Testis (tissue), 3 donors: ENCODE results near the gene CBARP. TPM values are rescaled to one million over a fixed set of nuclear protein-coding genes. Genes with fewer than 3 reads are reported as not detected.

Source experiments
- DNase-seq: peaks from one replicate; pipeline ENCODE4 v3.0.0-alpha.2; 2019
- H3K27ac ChIP-seq, 2 donors: fragments of 200-600 bp; sonication (generic); one replicate each; pipeline ENCODE4 v1.5.1; 2019
- H3K27me3 ChIP-seq: fragments of 200-600 bp; sonication (generic); one replicate; pipeline ENCODE4 v1.5.1; 2019
- H3K36me3 ChIP-seq: fragments of 200-600 bp; sonication (generic); one replicate; pipeline ENCODE4 v1.5.1; 2017; ENCODE audit warnings: low read depth; ENCODE audit errors: missing control alignments
- H3K4me1 ChIP-seq: fragments of 200-600 bp; sonication (generic); one replicate; pipeline ENCODE4 v1.5.1; 2019
- H3K4me3 ChIP-seq, 2 donors: fragments of 200-600 bp; sonication (generic); one replicate each; pipeline ENCODE4 v1.5.1; 2017 to 2019
- H3K9me3 ChIP-seq: fragments of 200-600 bp; sonication (generic); one replicate; pipeline ENCODE4 v1.5.1; 2017
- CTCF ChIP-seq, 3 experiments: fragments of 450-650 bp in 2 of 3; fragments of 200-600 bp in 1 of 3; sonication (generic) in 1 of 3; IDR thresholded peaks; one replicate each; pipeline ENCODE4 v1.5.1; 2016 to 2019; ENCODE audit warnings: antibody characterized with exemption in 3 of 3, mild to moderate bottlenecking in 2 of 3, moderate library complexity in 1 of 3
- POLR2A ChIP-seq: fragments of 450-650 bp; IDR thresholded peaks from one replicate; pipeline ENCODE4 v1.6.1; 2017; ENCODE audit warnings: antibody characterized with exemption, mild to moderate bottlenecking, moderate library complexity
- WGBS, 2 donors: methylation state at CpG; one replicate each; pipeline ENCODE4 v1.1.5; 2018; 5-methylcytosine and 5-hydroxymethylcytosine counted together
- intact Hi-C: fragments of 100-400 bp; cut with DNase I; formaldehyde crosslinking; loops from one replicate; pipeline ENCODE4 v1.15.1; 2023; ENCODE audit warnings: low total_unique reads
- polyA plus RNA-seq: library from polyadenylated mRNA; stranded (reverse); fragments of 350-450 nt; fragmentation: Illumina TruSeq; extraction: RNeasy Lipid Tissue Mini Kit (QIAGEN cat#74804); gene quantifications from one replicate; pipeline ENCODE4 v1.2.3, GENCODE V29; 2014; ENCODE audit warnings: low read depth, low replicate concordance; ENCODE audit not compliant: insufficient read depth
- total RNA-seq, 2 donors: library from RNA; depleted of rRNA; stranded (reverse); fragments of >200 nt; gene quantifications; one replicate each; pipeline ENCODE4 v1.2.3, GENCODE V29; 2016

The CBARP gene
- total and polyA plus RNA-seq, 3 donors from 2014 or later = 1.5 to 6.6 (median 5.2) TPM

- Histone ChIP-seq H3K9me3 (no peaks in the 10 kb centered on the region), H3K27ac (peak overlapping the region; percentile 29 to 63), H3K36me3 (no peaks in the 10 kb centered on the region), H3K4me3 (peak overlapping the region; percentile 26 to 48), H3K4me1 (peaks cover 17% of the 10 kb centered on the region), H3K27me3 (no peaks in the 10 kb centered on the region)
- no peak for DNase-seq
- TF ChIP-seq CTCF (IDR thresholded peaks at IDR 0.05) (no peak), POLR2A (no peak)
- 74 to 75% methylated on average over 43 to 100 of the region's 100 CpGs for WGBS, 2 donors
- intact Hi-C loops = no loop called here
These were observed 9.4 kb downstream of the CBARP start for GRCh38 chr19:1228161-1228957.

GRCh38 chr19:1227304-1228054 lies 10.3 kb downstream of the CBARP start:
- H3K36me3 ChIP-seq = no peaks in the 10 kb centered on the region
- WGBS, 2 donors = 70 to 79% methylated on average over 25 to 56 of the region's 56 CpGs
- intact Hi-C loops = no loop called here

GRCh38 chr19:1226522-1227303 lies 11.1 kb downstream of the CBARP start:
- intact Hi-C loops = no loop called here
- no peaks in the 10 kb centered on the region for H3K9me3 ChIP-seq
- WGBS, 2 donors = 90% methylated on average over 45 of the region's 50 CpGs; no CpG with 5 or more reads in 1 of the 2 donors
- no peak for DNase-seq
- H3K4me3 ChIP-seq = peak overlapping the region in 1 of 2 donors; percentile 48
- no peak for TF ChIP-seq POLR2A
- TF ChIP-seq CTCF (IDR thresholded peaks at IDR 0.05) = no peak
- peaks cover 11% of the 10 kb centered on the region for H3K4me1 ChIP-seq
- H3K27ac ChIP-seq = no peak overlapping the region
- H3K27me3 ChIP-seq = no peaks in the 10 kb centered on the region
- no peaks in the 10 kb centered on the region for H3K36me3 ChIP-seq

More at GRCh38 chr19:1227304-1228054, 10.3 kb downstream of the CBARP start:
- H3K27me3 ChIP-seq = no peaks in the 10 kb centered on the region
- no peaks in the 10 kb centered on the region for H3K9me3 ChIP-seq
- DNase-seq = no peak
- peak overlapping the region; percentile 29 to 63 for H3K27ac ChIP-seq
- peak overlapping the region; percentile 26 to 48 for H3K4me3 ChIP-seq
- TF ChIP-seq POLR2A (no peak), CTCF (IDR thresholded peaks at IDR 0.05) (no peak)
- peaks cover 14% of the 10 kb centered on the region for H3K4me1 ChIP-seq

GRCh38 chr19:1226227-1226518 lies 11.6 kb downstream of the CBARP start:
- Histone ChIP-seq H3K27ac (no peak overlapping the region), H3K4me3 (no peak overlapping the region), H3K4me1 (peaks cover 16% of the 10 kb centered on the region), H3K36me3 (no peaks in the 10 kb centered on the region), H3K9me3 (no peaks in the 10 kb centered on the region), H3K27me3 (no peaks in the 10 kb centered on the region)
- 84% methylated on average over 11 of the region's 11 CpGs; no CpG with 5 or more reads in 1 of the 2 donors for WGBS, 2 donors
- TF ChIP-seq POLR2A (no peak), CTCF (IDR thresholded peaks at IDR 0.05) (no peak)
- DNase-seq = no peak
- intact Hi-C loops = no loop called here
